Renal cortical epithelial cell (primary cell): Measurements from ENCODE around the gene CIDEB. TPM values are rescaled to one million over a fixed set of nuclear protein-coding genes. Genes with fewer than 3 reads are reported as not detected.

Experiments used
- DNase-seq: peaks from one replicate; pipeline ENCODE4 v3.0.0-alpha.2; 2011; ENCODE audit warnings: low read depth
- total RNA-seq: library from RNA; depleted of rRNA; stranded (reverse); fragments of >200 nt; gene quantifications from 2 replicates; pipeline ENCODE4 v1.2.3, GENCODE V29; 2014

Gene CIDEB
- total RNA-seq, 1 donor from 2014 or later = 2.8 TPM

DNA sequence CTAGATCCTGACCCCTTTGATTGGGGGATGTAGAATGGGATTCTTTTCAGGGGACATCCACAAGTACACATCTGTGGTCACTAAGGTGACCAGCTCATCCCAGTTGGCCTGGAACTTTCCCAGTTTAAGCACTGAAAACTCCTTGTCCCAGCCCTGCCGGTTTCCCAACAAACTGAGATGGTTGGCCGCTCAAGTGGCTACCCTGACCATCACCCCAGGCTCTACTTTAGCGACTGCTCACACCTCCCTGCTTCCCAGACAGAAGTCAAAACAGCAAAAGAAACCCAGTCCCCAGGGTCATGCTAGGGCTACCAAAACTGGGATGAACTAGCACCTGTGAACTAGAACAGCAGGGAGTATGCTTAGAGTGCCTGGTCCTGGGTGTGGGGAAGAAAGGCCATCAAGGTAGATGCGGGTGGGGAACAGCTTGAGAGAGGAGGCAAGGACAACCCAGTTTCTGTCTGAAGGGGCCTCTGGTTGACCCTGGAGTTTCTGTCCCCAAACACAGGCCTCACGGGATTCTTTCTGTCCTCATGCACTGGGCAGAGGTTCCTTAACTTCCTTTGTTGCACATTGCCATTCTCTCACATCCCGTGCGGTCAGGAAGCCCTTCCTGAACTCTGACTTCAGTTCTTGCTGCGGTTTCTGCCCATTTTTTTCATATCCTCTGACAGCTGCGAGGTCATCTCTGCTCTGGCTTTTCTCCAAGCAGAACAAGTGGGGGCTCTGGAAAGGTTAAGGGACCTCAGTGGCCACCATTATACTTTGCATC is 5.1 kb upstream of the CIDEB start:
- DNase-seq = peak; percentile 55

DNA sequence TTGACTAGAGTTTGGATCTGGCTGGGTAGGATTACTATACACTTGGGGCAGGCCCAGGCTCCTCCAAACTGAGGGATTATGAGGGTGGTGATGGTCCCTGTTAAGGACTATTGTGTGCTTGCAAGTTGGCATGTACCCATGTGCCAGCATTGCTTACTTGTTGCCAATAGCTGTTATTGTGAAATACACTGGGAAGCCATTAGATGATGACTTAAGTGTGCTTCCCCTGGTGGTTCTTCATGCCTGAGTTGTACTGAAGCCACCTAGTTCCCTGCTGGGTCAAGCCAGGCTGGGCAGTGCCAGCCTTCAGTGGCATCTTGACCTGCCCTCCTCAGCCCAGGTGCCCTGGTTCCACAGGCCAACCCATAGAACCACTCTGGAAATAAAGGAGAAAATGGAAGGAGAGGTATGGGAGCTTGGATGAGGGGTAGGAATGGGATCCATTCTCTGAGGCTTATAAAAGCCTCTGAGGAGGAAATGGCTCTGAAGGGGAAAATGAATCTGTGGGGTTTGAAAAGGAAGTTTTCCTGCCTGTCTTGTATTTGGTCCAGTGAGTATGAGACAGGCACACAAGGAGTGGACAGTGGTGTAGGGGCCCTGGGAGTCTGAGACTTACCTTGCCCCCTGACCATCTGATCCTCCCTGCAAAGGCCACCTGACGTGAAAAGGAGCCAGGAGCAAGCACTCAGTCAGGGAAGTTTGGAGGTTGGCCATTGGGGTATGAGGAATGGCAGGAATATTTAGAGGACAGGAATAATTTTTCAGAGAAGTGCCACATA is 4.2 kb upstream of the CIDEB start:
- peak; percentile 92 for DNase-seq

DNA sequence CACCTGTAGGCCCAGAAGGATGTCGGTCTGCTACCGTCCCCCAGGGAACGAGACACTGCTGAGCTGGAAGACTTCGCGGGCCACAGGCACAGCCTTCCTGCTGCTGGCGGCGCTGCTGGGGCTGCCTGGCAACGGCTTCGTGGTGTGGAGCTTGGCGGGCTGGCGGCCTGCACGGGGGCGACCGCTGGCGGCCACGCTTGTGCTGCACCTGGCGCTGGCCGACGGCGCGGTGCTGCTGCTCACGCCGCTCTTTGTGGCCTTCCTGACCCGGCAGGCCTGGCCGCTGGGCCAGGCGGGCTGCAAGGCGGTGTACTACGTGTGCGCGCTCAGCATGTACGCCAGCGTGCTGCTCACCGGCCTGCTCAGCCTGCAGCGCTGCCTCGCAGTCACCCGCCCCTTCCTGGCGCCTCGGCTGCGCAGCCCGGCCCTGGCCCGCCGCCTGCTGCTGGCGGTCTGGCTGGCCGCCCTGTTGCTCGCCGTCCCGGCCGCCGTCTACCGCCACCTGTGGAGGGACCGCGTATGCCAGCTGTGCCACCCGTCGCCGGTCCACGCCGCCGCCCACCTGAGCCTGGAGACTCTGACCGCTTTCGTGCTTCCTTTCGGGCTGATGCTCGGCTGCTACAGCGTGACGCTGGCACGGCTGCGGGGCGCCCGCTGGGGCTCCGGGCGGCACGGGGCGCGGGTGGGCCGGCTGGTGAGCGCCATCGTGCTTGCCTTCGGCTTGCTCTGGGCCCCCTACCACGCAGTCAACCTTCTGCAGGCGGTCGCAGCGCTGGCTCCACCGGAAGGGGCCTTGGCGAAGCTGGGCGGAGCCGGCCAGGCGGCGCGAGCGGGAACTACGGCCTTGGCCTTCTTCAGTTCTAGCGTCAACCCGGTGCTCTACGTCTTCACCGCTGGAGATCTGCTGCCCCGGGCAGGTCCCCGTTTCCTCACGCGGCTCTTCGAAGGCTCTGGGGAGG is 3.1 kb upstream of the CIDEB start, which contains the start of gene LTB4R:
TSS of gene LTB4R (plus strand) at position 857 of the 959 bp plus-strand sequence. CDS start 4,150 bp downstream, outside the sequence.
- peak; percentile 50 for DNase-seq

DNA sequence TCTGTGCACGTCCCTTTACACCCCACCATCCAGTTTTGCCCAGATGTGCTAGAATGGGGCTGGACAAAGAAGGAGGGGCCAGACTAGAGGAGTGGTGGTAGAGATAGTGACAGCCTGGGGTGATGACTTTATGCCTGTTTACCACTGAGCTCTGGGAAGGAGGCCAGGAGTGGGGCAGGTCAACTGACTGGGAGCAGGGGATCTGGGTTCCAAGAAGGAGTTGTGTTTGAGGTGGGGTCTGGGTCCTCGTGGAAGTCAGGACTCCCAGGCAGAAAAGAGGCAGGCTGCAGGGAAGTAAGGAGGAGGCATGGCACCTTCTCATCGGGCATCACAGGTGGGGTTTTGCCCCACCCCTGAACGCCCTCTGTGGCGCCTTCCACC is 2.5 kb upstream of the CIDEB start:
- no peak for DNase-seq

DNA sequence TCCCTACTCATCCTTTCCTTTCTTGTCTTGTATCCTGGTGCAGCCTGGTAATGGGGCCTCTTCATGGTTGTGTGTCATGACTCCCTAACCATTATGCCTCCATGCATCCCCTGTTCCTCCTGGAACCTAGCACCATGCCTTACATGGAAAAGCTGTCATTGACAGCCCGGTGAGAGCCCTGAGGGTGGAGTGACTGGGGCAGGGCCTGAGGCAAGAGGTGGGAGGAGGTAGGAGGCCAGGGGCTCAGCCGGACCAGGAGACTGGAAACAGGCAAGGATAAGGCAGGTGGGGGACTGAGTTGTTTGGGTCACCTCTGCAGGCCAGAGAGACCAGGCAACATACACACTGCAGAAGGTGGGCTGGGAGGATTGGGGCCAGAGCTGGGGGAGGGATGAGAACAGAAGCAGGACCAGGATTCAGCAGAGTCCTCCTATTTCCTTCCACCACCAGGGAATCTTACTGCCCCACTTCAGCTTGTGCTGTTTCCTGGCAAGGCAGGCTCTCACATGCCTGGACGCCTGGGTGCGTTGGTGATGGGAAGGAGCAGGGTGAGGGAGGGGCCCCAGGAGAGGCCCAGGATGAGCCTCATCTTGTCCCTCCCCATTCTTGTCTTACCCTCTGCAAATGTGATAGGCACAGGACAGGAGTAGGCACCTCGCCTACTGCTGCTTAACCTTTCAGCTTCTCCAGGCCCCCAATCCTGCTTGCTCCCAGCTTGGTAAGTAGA is 1.9 kb upstream of the CIDEB start, which contains the start of gene LTB4R2:
TSS of gene LTB4R2 (plus strand) at position 603 of the 727 bp plus-strand sequence. CDS start 525 bp downstream, outside the sequence.
- no peak for DNase-seq

DNA sequence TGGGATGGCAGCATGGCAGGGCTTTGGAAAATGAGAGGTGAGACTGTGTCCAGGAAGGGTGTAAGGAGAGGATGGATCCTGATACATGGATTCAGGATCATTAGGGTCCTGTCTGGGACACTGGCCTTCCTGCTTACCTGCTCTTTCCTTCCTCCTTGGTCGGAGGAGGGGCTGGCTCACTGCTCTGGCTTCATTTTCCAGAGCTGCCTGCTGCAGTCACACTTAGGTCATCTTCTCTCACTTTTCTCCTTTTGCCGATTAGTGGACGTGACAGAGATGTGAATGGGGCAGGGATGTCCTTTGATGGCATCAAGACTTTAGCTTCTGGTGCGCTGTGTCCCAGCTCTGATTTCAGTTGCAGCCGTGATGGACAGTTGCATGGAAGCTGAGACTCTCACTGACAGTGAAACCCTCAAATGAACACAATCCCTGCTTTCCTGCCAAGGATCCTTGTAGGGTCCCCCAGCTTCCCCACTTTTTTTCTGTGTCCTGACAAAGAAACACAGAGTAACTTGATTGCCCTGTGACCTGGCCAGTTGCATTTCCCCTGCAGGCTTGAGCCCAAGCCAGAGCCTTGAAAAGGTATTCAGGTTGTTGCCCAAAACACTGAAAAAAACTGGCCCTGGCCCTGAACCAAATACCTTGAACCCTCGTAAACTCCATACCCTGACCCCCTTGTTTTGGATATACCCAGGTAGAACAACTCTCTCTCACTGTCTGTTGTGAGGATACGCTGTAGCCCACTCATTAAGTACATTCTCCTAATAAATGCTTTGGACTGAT is 756 bp upstream of the CIDEB start:
- DNase-seq = no peak

DNA sequence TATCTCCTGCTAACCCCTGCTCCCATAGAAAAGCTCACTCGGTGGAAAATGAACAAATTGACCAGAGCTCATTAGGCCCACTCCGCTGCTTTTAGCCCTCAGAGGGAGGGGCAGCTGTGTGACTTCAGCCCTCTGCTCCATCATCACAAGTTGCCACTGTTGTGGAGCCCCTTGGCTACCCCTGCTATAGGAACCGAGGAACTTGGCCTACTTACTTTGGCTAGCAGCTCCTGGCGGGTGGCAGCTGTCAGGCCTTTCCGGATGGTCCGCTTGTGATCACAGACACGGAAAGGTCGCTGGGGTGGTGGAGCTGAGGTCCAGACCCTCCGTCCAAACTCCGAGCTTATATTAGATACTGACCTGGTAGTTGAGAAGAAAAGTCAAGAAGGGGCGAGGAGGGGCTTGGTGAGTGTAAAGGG is 612 bp downstream of the CIDEB start:
- no peak for DNase-seq

DNA sequence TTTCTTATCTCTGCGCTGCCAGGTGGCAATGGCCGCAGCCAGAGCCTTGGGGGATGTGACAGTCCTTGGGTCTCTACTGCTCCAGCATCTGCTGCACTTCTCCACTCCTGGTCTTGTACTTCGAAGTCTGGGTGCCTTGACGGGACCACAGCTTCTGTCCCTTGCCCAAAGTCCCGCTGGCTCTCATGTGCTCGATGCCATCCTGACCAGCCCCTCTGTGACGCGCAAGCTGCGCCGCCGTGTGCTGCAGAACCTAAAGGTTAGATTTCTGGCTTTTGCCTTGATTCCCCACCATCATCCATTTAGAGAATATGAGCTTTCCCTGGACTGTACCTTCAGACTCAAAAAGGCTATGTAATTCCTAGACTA is 3.8 kb downstream of the CIDEB start:
- DNase-seq = no peak

DNA sequence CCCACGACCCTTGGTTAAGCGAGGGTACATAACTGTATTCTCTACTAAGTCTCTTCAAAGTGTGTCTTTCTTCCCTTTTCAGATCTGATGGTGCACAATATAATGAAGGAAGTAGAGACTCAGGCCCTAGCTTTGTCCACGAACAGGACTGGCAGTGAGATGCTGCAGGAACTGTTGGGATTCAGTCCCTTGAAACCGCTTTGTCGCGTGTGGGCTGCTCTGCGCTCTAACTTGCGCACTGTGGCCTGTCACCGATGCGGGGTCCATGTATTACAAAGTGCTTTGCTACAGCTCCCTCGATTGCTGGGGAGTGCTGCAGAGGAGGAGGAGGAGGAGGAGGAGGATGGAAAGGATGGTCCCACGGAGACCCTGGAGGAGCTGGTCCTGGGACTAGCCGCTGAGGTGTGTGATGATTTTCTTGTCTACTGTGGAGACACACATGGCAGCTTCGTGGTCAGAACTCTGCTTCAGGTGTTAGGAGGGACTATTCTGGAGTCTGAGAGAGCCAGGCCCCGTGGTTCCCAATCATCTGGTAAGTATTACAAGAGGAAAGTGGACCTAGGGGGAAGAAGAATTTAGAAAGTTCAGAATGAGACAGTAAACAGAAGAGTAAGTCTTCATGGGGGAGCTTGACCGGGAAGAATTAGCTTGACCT is 7.3 kb downstream of the CIDEB start:
- DNase-seq = no peak

DNA sequence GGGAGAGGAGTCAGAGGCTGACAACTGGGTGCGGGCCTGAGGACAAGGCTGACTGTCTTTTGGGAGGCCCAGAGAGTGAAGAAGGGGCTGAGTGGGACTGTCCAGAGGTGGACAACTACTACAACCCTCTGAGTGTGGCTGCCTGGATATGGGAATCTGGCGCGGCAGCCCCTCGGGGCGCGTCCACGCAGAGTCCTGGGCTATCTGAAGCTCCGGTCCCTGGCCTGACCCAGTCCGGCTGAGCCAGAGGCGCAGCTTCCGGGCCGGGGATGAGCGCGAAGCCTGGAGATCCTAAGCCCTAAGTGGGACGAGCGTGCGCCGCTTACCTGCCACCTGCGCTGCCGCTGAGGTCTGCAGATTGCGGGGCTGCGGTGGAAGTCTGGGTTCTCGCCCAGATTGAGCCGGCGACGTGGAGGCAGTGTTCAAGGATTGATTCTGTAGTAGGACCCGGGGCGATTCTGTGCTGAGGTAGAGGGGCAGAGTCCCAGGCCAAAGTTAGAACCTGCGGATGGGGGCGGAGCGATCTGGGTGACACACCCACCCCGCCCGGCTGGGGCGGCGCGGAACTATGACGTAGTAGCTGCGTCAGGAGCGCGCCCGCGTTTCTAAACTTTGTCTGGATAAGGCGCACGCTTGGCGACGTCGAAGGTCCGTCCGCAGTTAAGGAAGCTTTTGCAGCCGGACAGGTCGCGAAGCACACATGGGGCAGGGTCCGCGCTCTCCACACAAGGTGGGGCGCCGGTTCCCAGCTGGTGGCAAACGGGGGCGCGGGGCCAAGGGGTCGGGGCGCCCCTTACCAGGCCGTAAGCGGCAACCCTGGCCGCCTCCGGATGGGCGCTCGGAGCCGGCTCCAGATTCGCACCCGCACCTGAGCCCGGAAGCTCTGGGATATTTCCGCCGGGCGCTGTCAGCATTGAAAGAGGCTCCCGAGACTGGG is 8.3 kb downstream of the CIDEB start, which contains the start of the genes DHRS1 and NOP9:
TSS of gene DHRS1 (minus strand) at position 526 of the 937 bp plus-strand sequence. CDS start 674 bp downstream, outside the sequence.
TSS of gene NOP9 (plus strand) at position 596 of the 937 bp plus-strand sequence. CDS start at position 701, 105 bp downstream.
- peak; percentile 68 for DNase-seq

DNA sequence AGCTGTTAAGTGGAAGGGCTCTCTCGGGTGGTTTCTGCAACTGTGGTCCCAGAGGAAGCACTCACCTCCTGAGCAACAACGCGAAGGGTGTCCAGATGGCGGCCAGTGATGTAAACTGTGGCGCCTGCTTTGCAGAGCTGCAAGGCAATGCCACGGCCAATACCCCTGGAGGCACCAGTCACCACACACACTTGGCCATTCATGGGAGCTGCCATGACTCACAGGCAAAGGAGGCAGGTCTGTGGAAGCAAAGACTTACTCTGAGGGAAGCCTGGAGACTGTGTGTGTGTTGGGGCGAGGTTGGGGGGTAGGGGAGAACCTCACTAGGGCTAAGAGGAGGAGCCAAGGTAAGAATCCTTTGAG is 8.9 kb downstream of the CIDEB start:
- DNase-seq = peak; percentile 73

DNA sequence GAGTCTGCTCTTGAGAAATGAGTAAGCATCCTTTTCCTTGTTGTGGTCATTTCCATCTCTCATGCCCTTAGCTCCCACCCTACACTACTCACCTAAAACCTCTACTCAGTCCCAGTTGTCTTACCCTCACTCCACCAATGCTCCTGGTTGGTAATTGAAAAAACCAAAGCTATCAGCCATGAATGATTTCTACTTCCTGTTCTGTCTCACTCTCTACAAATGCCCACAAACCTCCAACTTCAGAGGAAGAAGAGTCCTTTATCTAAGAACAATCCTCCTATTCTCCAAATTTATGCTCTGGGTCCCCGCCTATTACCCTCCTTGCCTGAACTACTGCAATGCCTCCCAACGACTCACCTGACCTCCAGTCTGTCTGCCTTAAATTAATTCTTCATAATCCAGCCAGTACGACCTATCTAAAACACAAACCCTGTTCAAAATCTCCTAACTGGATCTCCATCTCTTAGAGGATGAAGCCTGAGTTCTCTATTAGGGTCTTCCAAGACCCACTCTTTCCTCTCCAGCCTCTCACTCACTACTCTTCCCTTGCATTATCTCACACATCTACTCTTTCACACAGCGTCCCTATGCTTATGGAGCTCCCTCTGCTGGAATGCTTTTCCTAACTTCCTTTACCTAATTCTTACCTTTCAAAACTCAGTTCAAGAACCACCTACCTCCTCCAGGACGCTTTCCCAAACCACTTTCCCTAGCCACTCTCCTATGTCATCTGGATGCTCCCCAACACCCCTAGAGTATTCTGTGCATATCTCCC is 10.4 kb downstream of the CIDEB start:
- peak; percentile 49 for DNase-seq

DNA sequence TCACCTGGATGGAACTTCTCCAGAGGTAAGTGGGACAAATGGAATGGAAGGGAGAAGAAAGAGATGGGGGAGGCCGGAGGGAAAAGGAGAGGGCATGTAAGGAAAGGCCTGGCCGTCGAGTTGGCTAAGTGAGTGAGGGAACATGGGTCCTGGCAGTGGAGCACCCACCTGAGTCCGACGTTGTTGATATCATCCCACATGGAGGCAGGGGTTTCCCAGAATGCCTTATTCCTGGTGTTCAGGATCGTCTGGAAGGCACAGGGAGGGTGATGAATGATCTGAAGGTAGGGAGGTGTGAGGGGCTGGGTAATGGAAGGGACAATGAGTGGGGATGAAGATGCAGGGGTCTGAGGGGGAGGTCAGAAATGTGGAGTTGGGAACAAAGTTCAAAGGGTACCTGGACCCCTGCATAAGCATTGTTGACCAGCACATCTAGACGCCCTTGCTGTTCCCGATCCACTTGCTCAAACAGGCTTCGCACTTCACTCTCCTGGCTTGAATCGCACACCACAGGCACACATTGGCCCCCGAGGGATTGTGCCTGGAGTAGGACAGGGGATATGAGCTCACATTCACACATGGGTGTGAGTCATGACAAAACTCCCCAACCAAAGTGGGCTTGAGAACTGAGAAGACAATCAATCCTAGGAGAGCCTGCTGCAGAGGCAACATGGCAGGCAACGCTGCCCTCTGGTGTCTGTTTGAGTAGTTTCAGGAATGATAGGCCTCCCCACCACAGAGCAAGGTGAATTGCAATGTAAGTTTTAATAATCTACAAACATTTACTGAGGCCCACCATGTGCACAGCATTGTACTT is 11.2 kb downstream of the CIDEB start:
- DNase-seq = peak; percentile 89

DNA sequence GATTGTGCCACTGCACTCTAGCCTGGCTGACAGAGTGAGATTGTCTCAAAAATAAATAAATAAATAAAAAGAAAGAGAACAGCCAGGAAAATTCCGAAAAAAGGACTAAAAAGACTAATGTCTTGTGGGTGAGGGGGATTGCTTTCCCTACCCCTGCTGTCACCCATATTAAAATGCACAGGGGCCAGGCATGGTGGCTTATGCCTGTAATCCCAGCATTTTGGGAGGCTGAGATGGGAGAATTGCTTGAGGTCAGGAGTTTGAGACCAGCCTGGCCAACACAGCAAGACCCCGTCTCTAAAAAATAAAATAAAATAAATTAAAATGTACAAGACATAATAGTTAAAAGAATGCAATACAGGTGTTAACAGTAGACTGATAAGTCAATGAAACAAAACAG is 14.3 kb downstream of the CIDEB start:
- no peak for DNase-seq

DNA sequence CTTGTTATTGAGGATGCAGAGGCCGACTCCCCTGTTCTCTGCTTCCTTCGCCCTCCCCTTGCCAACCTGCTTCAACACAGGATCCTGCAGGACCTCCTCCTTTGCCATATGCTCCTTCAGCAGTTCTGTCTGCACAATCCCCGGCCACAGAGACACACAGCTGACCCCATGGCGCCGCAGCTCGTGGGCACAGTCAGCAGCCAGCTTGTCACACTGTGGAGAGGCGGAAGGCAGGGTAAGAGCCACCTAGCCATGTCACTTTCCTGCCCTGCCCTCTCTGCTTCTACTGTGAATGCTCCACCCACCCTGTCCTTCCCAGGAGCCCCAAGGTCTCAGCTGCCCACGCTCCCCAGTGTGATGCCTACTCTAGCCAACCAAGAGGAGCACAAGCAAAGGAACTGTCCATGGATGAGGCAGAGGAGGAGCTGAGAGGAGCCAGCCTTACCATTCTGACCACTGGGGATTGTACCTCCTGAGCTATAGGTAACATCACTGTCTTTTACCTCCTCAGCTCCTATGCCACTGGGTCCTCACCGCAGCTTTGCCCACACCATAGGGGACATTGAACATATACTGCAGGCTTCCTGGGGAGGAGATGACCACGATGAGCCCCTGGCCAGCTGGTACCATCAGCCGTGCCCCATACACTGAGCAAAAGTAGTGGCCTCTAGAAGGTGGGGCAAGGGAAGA is 15.5 kb downstream of the CIDEB start:
- DNase-seq = no peak
